ENCODE data around the gene PACSIN2. TPM values are rescaled to one million over a fixed set of nuclear protein-coding genes. Genes with fewer than 3 reads are reported as not detected.

Gene PACSIN2
- total and polyA plus RNA-seq, 7 donors = 44.2 to 126 (median 52.3) TPM

DNA sequence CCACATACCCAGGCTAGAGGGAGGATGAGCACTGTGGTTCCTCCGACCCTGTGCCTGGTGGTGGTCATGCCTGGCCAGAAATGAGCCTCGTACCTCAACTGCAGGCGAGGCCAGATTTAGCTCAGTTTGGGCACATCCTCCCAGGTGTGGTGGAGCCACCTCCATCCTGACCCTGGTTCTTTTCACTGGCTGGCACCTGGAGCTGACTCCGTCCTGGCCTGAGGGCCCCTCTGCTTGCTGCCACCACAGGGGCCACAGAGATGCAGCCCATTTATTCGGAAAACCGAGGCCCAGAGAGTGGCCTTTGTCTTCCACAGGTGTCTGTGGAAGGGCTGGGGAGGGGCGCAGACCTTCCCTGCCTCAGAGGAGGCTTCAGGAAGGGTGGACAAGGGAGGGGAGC, 148.8 kb downstream of the PACSIN2 start:
- DNase-seq = no peak
- H3K27me3 ChIP-seq = no peaks in the 10 kb centered on the region
- no peak overlapping the region for H3K27ac ChIP-seq
- no peak for TF ChIP-seq POLR2A (IDR thresholded peaks at IDR 0.05)
- no peak for TF ChIP-seq POLR2AphosphoS5 (IDR thresholded peaks at IDR 0.05)
- intact Hi-C loops (cut with DNase I) = loop anchor here (5.0 kb wide), 1 partner anchor 166 kb away; no protein-coding TSS in a partner anchor
- H3K9me3 ChIP-seq = no peaks in the 10 kb centered on the region
- H3K4me1 ChIP-seq = peaks cover 0 to 25% (median 22%) of the 10 kb centered on the region in 4 donors
- peaks cover 0 to 12% (median 1%) of the 10 kb centered on the region in 4 donors for H3K36me3 ChIP-seq
- WGBS, 2 donors = 94 to 95% methylated on average over 7 of the region's 7 CpGs
- no peak overlapping the region for H3K4me3 ChIP-seq

DNA sequence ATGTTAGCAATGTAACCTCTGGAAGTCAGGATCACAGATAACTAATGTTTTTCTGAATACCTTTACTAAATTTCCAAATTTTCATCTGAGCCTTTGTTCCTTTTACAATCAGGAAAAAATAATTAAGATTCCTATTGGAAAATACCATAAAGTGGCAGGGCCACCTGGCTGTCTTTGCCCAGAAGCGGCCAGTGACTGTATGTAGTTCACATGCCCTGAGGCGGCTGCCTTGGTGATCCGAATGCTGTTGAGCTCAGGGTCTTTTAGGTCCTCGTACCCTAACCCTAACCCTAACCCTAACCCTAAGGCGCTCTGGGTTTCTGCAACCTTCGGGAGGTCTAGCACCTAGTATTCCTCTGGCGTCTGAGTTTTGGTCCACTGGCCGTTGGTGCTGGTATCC, 149.4 kb downstream of the PACSIN2 start:
- TF ChIP-seq POLR2A (IDR thresholded peaks at IDR 0.05) (no peak), EP300 (IDR thresholded peaks at IDR 0.05) (no peak), POLR2AphosphoS5 (IDR thresholded peaks at IDR 0.05) (no peak)
- TF ChIP-seq, protein P1, sequence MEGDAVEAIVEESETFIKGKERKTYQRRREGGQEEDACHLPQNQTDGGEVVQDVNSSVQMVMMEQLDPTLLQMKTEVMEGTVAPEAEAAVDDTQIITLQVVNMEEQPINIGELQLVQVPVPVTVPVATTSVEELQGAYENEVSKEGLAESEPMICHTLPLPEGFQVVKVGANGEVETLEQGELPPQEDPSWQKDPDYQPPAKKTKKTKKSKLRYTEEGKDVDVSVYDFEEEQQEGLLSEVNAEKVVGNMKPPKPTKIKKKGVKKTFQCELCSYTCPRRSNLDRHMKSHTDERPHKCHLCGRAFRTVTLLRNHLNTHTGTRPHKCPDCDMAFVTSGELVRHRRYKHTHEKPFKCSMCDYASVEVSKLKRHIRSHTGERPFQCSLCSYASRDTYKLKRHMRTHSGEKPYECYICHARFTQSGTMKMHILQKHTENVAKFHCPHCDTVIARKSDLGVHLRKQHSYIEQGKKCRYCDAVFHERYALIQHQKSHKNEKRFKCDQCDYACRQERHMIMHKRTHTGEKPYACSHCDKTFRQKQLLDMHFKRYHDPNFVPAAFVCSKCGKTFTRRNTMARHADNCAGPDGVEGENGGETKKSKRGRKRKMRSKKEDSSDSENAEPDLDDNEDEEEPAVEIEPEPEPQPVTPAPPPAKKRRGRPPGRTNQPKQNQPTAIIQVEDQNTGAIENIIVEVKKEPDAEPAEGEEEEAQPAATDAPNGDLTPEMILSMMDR (IDR thresholded peaks at IDR 0.05) = no peak
- H3K27me3 ChIP-seq = no peaks in the 10 kb centered on the region
- no peak overlapping the region for H3K4me3 ChIP-seq
- 91 to 93% methylated on average over 8 of the region's 8 CpGs for WGBS, 2 donors
- intact Hi-C loops (cut with DNase I) = loop anchor here (5.0 kb wide), 1 partner anchor 167 kb away; no protein-coding TSS in a partner anchor
- no peak for DNase-seq
- H3K9me3 ChIP-seq = no peaks in the 10 kb centered on the region
- peaks cover 0 to 25% (median 22%) of the 10 kb centered on the region in 4 donors for H3K4me1 ChIP-seq
- peaks cover 0 to 7% (median 0%) of the 10 kb centered on the region in 4 donors for H3K36me3 ChIP-seq
- H3K27ac ChIP-seq = no peak overlapping the region

DNA sequence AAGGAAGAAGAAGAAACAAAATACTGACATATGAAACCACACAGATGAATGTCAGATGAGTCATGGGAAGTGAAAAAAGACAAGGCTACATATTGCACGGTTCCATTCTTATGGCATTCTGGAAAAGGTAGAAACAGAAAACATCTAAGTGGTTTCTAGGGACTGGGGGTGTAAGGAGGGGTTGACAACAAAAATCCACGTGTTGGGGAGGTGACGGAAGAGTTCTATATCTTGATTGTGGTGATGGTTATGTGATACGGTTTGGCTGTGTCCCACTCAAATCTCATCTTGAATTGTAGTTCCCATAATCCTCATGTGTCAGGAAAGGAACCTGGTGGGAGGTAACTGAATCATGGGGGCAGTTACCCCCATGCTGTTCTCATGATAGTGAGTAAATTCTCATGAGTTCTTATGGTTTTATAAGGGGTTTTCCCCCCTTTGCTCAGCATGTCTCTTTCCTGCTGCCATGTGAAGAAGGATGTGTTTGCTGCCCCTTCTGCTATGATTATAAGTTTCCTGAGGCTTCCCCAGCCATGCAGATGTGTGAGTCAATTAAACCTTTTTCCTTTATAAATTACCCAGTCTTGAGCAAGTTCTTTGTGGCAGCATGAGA, 151.5 kb downstream of the PACSIN2 start:
- H3K4me1 ChIP-seq = peaks cover 0 to 11% (median 6%) of the 10 kb centered on the region in 4 donors
- H3K9me3 ChIP-seq = no peaks in the 10 kb centered on the region
- H3K27ac ChIP-seq = no peak overlapping the region
- TF ChIP-seq EP300 (IDR thresholded peaks at IDR 0.05) (no peak), POLR2A (IDR thresholded peaks at IDR 0.05) (no peak), POLR2AphosphoS5 (IDR thresholded peaks at IDR 0.05) (no peak)
- TF ChIP-seq, protein P1 (IDR thresholded peaks at IDR 0.05) = no peak
- DNase-seq = no peak
- no peak overlapping the region for H3K4me3 ChIP-seq
- 48 to 82% methylated on average over 4 of the region's 4 CpGs for WGBS, 2 donors
- intact Hi-C loops (cut with DNase I) = no loop called here
- no peaks in the 10 kb centered on the region for H3K27me3 ChIP-seq
- H3K36me3 ChIP-seq = no peaks in the 10 kb centered on the region

DNA sequence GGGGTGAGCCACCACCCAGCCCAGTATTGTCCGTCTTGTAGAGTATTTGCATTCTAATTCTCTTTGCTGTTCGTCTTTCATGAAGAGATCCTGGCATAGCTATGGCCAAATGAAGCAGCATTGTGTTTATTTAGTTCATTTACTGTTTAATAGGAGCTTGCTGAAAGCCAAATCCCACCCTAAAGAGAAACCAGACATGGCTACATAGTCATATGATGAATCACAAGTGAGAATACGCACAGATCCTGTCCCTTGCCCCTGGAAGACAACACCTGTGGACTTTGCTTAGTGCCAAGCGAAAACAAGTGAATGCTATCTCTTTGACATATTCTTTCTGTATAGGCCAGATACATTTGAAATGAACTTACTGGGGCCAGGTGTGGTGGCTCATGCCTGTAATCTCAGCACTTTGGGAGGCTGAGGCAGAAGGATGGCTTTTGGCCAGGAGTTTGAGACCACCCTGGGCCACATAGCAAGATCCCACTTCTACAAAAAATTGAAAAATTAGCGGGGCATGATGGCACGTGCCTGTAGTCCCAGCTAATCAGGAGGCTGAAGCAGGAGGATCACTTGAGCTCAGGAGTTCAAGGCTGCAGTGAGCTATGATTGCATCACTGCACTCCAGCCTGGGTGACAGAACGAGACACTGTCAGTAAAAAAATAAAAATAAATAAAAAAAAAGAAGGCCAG, 152.8 kb downstream of the PACSIN2 start:
- 86 to 90% methylated on average over 7 of the region's 7 CpGs for WGBS, 2 donors
- Histone ChIP-seq H3K27ac (no peak overlapping the region), H3K27me3 (no peaks in the 10 kb centered on the region), H3K36me3 (no peaks in the 10 kb centered on the region), H3K9me3 (no peaks in the 10 kb centered on the region), H3K4me3 (no peak overlapping the region), H3K4me1 (peaks cover 0 to 16% (median 5%) of the 10 kb centered on the region in 4 donors)
- TF ChIP-seq EP300 (IDR thresholded peaks at IDR 0.05) (no peak), POLR2A (IDR thresholded peaks at IDR 0.05) (no peak), POLR2AphosphoS5 (IDR thresholded peaks at IDR 0.05) (no peak)
- TF ChIP-seq, protein P1 (IDR thresholded peaks at IDR 0.05) = no peak
- intact Hi-C loops (cut with DNase I) = no loop called here
- DNase-seq = no peak

DNA sequence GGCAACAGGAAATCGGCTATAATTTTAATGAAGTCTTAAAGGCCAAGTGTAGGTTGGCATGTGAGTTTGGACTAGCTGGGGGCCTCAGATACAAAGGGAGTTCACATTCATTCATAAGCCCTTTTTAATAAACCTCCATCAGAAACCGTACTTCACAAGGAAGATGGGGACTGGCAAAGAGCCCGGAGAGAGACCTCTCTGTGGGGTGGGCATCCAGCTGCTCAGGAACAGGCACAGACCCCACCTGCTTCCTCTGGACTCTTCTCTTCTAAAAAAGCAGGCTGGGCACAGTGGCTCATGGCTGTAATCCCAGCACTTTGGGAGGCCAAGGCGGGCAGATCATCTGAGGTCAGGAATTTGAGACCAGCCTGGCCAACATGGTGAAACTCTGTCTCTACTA, 154.0 kb downstream of the PACSIN2 start:
- Histone ChIP-seq H3K4me3 (no peak overlapping the region), H3K27me3 (no peaks in the 10 kb centered on the region), H3K9me3 (no peaks in the 10 kb centered on the region), H3K36me3 (no peaks in the 10 kb centered on the region), H3K27ac (no peak overlapping the region), H3K4me1 (peaks cover 0 to 19% (median 7%) of the 10 kb centered on the region in 4 donors)
- intact Hi-C loops (cut with DNase I) = no loop called here
- DNase-seq = no peak
- TF ChIP-seq EP300 (IDR thresholded peaks at IDR 0.05) (no peak), POLR2A (IDR thresholded peaks at IDR 0.05) (no peak), POLR2AphosphoS5 (IDR thresholded peaks at IDR 0.05) (no peak)
- TF ChIP-seq, protein P1 (IDR thresholded peaks at IDR 0.05) = no peak
- WGBS, 2 donors = 62 to 86% methylated on average over 4 of the region's 4 CpGs

All from sigmoid colon (tissue), 7 donors.